ENCODE measurements around the gene ODC1. TPM values are rescaled to one million over a fixed set of nuclear protein-coding genes. Genes with fewer than 3 reads are reported as not detected.

Gene ODC1
- total and polyA plus RNA-seq, 2 of the 4 experiments (the other 2 are of a cell fraction), result 117 to 204 TPM

DNA sequence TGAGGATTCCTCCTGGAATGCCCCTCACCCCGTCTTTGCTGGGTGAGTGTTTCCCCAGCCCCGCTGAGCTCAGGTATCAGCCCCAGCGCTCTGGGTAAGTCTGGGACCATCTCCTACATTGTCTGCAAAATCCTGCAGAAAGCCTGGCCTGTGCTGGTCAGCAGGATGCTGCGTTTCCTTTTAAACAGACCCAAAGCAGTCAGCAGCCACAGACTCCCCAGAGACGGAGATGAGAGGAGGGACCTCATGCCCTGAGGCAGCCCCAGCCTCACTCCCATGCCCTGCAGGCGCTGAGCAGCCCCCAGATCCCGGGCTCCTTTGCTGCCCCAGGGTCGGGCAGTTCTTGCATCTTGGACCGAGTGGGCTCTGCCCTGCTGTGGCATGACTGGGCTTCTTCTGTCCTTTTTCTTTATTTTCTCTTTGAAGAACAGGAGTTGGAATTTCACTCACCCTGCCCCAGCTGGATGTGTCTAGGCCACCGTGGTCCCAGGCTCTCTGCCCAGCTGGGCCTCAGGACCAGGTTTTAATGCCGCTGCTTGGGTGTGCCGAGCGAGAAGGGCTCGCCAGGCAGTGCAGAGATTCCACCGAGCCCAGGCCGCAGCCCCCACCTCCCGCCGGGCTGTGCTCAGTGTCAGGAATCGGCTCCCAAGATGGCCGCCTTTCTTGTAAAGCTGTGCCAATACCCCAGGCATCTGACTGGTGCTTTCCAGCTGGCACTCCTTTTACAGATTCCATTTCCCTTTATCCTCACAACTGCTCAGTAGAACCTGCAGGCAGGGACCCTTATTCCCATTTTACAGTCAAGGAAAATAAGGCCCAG is 43.6 kb downstream of the ODC1 start:
- H3K4ac ChIP-seq (ENCODE audit: low read depth, low read length), result peak overlapping the region; percentile 87
- no peak for DNase-seq
- no peak overlapping the region; the same call in 1 of the 2 replicates for H4K5ac ChIP-seq (ENCODE audit: low read depth, low read length)
- H3K9me1 ChIP-seq (ENCODE audit: insufficient read depth, low read length), result peaks cover 13% of the 10 kb centered on the region
- H2BK15ac ChIP-seq (ENCODE audit: low read depth, low read length), result no peak overlapping the region; the same call in 2 of the 3 replicates
- no peak overlapping the region for H3K9ac ChIP-seq (ENCODE audit: low read depth, low read length)
- peak overlapping the region; percentile 52 for H2BK5ac ChIP-seq (ENCODE audit: low read depth, low read length, poor library complexity, severe bottlenecking)
- 0 out of 4 replicates have a peak overlapping the region, but pooled peaks of 1 of the 2 experiments have one; percentile 5 for H4K8ac ChIP-seq (ENCODE audit: low read depth in 2 of 2, low read length in 2 of 2)
- H3K9me3 ChIP-seq (ENCODE audit: control insufficient read depth, insufficient read depth, low read length), result no peaks in the 10 kb centered on the region
- H3K4me2 ChIP-seq (ENCODE audit: low read depth, low read length), result no peak overlapping the region
- H3K27ac ChIP-seq (ENCODE audit: insufficient read depth, low read length), result no peak overlapping the region
- intact Hi-C loops (cut with micrococcal nuclease), result loop anchor here (10.0 kb wide), 1 partner anchor 330 kb away; no protein-coding TSS in a partner anchor
- peak overlapping the region; percentile 84 for H2AK9ac ChIP-seq (replicated peaks; ENCODE audit: low read depth, low read length, poor library complexity)
- BruUV-seq (replicated peaks), result no TSS peak
- peak overlapping the region; percentile 51; the same call in 1 of the 2 replicates for H2BK20ac ChIP-seq (ENCODE audit: low read depth, low read length)
- H3K79me1 ChIP-seq (ENCODE audit: low read depth in 1 of 2, low read length in 2 of 2), result peaks cover 0 to 16% of the 10 kb centered on the region in 2 experiments; a peak in 3 of 4 replicates
- H3K14ac ChIP-seq (replicated peaks; ENCODE audit: low read depth, low read length), result peak overlapping the region; percentile 55; the same call in 1 of the 2 replicates
- in situ Hi-C loops (cut with MboI; ENCODE audit: low sequenced_read_pairs), result loop anchor here (10.0 kb wide), 1 partner anchor 260 kb away; no protein-coding TSS in a partner anchor
- peak overlapping the region; percentile 57; the same call in 1 of the 2 replicates for H2BK120ac ChIP-seq (ENCODE audit: low read depth, low read length)
- H3K36me3 ChIP-seq (ENCODE audit: control insufficient read depth, insufficient read depth, low read length), result peaks cover 3% of the 10 kb centered on the region; the same call in 1 of the 2 replicates
- H4K91ac ChIP-seq (ENCODE audit: insufficient read depth, low read depth, low read length), result peak overlapping the region; percentile 71; the same call in 1 of the 2 replicates
- H2AFZ ChIP-seq (replicated peaks; ENCODE audit: low read length, poor library complexity), result peak overlapping the region; percentile 61
- WGBS, 2 experiments (ENCODE audit: extremely low coverage in 2 of 2, insufficient read length in 1 of 2), result 81% methylated on average over 13 of the region's 20 CpGs; no CpG with 5 or more reads in 1 of the 2 experiments
- no peak overlapping the region; the same call in 1 of the 2 replicates for H3K18ac ChIP-seq (ENCODE audit: low read depth, low read length)
- no peak overlapping the region for H3K56ac ChIP-seq (ENCODE audit: extremely low read depth, insufficient read depth, low read length)
- H4K20me1 ChIP-seq (ENCODE audit: insufficient read depth, low read length), result peaks cover 14% of the 10 kb centered on the region
- H2AK5ac ChIP-seq (ENCODE audit: low read depth, low read length), result peak overlapping the region; percentile 47; the same call in 1 of the 2 replicates
- dilution Hi-C loops (cut with HindIII; ENCODE audit: low sequenced_read_pairs, unreplicated experiment), result no loop called here
- no peak overlapping the region; the same call in 1 of the 2 replicates for H3K23ac ChIP-seq (ENCODE audit: low read depth, low read length)
- ChIA-PET POLR2A (ENCODE audit: unreplicated experiment) (no interaction called here), CTCF (interaction anchor here (0.5 to 0.9 kb wide), 2 partner anchors 68 to 332 kb away, joined by 3 read pairs; no protein-coding TSS in a partner anchor)
- H3K27me3 ChIP-seq (ENCODE audit: control insufficient read depth, insufficient read depth, low read length), result no peaks in the 10 kb centered on the region
- no peak for ATAC-seq (ENCODE audit: low read depth)
- H3K4me1 ChIP-seq (ENCODE audit: control insufficient read depth, insufficient read depth, low read length), result peaks cover 24% of the 10 kb centered on the region
- no peak overlapping the region for H3K4me3 ChIP-seq (ENCODE audit: insufficient read depth, low read depth, low read length)
- TF ChIP-seq BHLHE40 (IDR thresholded peaks at IDR 0.05; ENCODE audit: low read depth, low read length) (no peak), CEBPB (IDR thresholded peaks at IDR 0.05; ENCODE audit: low read depth, low read length) (no peak), MXI1 (IDR thresholded peaks at IDR 0.05; ENCODE audit: borderline replicate concordance, low read depth, low read length) (no peak), POLR2A (IDR thresholded peaks at IDR 0.05; ENCODE audit: low read depth, low read length) (no peak), RCOR1 (IDR thresholded peaks at IDR 0.05; ENCODE audit: insufficient replicate concordance, low read length) (no peak), RAD21 (IDR thresholded peaks at IDR 0.05; ENCODE audit: low read length) (no peak), SMC3 (IDR thresholded peaks at IDR 0.05; ENCODE audit: low read depth, low read length) (no peak), USF2 (IDR thresholded peaks at IDR 0.05; ENCODE audit: low read depth, low read length) (no peak), MAFK (IDR thresholded peaks at IDR 0.05; ENCODE audit: low read depth, low read length) (no peak), ELK1 (IDR thresholded peaks at IDR 0.05; ENCODE audit: borderline replicate concordance, low read depth, low read length) (no peak), MAZ (IDR thresholded peaks at IDR 0.05; ENCODE audit: borderline replicate concordance, low read depth, low read length) (no peak), NFE2L2 (IDR thresholded peaks at IDR 0.05; ENCODE audit: low read depth, low read length) (no peak)
- TF ChIP-seq, protein P1, sequence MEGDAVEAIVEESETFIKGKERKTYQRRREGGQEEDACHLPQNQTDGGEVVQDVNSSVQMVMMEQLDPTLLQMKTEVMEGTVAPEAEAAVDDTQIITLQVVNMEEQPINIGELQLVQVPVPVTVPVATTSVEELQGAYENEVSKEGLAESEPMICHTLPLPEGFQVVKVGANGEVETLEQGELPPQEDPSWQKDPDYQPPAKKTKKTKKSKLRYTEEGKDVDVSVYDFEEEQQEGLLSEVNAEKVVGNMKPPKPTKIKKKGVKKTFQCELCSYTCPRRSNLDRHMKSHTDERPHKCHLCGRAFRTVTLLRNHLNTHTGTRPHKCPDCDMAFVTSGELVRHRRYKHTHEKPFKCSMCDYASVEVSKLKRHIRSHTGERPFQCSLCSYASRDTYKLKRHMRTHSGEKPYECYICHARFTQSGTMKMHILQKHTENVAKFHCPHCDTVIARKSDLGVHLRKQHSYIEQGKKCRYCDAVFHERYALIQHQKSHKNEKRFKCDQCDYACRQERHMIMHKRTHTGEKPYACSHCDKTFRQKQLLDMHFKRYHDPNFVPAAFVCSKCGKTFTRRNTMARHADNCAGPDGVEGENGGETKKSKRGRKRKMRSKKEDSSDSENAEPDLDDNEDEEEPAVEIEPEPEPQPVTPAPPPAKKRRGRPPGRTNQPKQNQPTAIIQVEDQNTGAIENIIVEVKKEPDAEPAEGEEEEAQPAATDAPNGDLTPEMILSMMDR (conservative IDR thresholded peaks at IDR 0.05; ENCODE audit: low read depth, low read length), result no peak

Data from IMR-90 (cell line).